ENCODE results near the gene CALN1.

- TF ChIP-seq CTCF (IDR thresholded peaks at IDR 0.05) (no peak), POLR2A (IDR thresholded peaks at IDR 0.05; ENCODE audit: low read depth) (no peak), POLR2AphosphoS5 (IDR thresholded peaks at IDR 0.05) (no peak)
Measured at GRCh38 chr7:72020311-72020710, 391.8 kb downstream of the CALN1 start.
